HL-60 (cell line): ENCODE measurements around the gene AKR1C3.

Source experiments
- CTCF ChIP-seq: IDR thresholded peaks from one replicate; pipeline ENCODE4 v1.5.1; 2011; ENCODE audit warnings: low read length, control low read depth, inconsistent platforms; ENCODE audit not compliant: insufficient read depth
- GABPA ChIP-seq: IDR thresholded peaks from 2 replicates; pipeline ENCODE4 v1.6.1; 2012; ENCODE audit warnings: low read depth
- POLR2AphosphoS5 ChIP-seq: IDR thresholded peaks from 2 replicates; pipeline ENCODE4 v1.6.1; 2012; ENCODE audit warnings: low read depth
- REST ChIP-seq: IDR thresholded peaks from 2 replicates; pipeline ENCODE4 v1.6.1; 2012; ENCODE audit warnings: low read depth; ENCODE audit not compliant: insufficient replicate concordance

GRCh38 chr10:5155951-5156350, 61.7 kb downstream of the AKR1C3 start:
- no peak for TF ChIP-seq REST
- no peak for TF ChIP-seq CTCF
- TF ChIP-seq GABPA: no peak
- no peak for TF ChIP-seq POLR2AphosphoS5
